HCT116 (cell line): Measurements from ENCODE around the gene CDK10.

Source experiments
- CTCF ChIP-seq, 3 experiments: fragments of 200-600 bp in 1 of 3; sonication (generic) in 1 of 3; IDR thresholded peaks in 2 of 3; conservative IDR thresholded peaks in 1 of 3; 2 replicates each; pipeline ENCODE4 v1.5.1; 2012 to 2017; ENCODE audit warnings: low read depth in 2 of 3, low read length in 2 of 3, antibody characterized with exemption in 1 of 3, borderline replicate concordance in 1 of 3, control low read depth in 1 of 3, mild to moderate bottlenecking in 1 of 3, mixed read lengths in 1 of 3, mixed run types in 1 of 3, moderate library complexity in 1 of 3; ENCODE audit not compliant: insufficient read depth in 1 of 3
- EZH2 ChIP-seq: fragments of 200-600 bp; sonication (generic); IDR thresholded peaks from 2 replicates; pipeline ENCODE4 v1.6.1; 2017; ENCODE audit warnings: antibody characterized with exemption, mixed run types
- EZH2phosphoT487 ChIP-seq: fragments of 200-600 bp; IDR thresholded peaks from 2 replicates; pipeline ENCODE4 v1.6.1; 2018; ENCODE audit warnings: antibody characterized with exemption, borderline replicate concordance
- JUND ChIP-seq: IDR thresholded peaks from 2 replicates; pipeline ENCODE4 v1.6.1; 2012
- POLR2A ChIP-seq: IDR thresholded peaks from 2 replicates; pipeline ENCODE4 v1.7.0; 2011; ENCODE audit warnings: borderline replicate concordance; ENCODE audit not compliant: insufficient read depth, insufficient read length; ENCODE audit errors: extremely low read depth
- POLR2AphosphoS5 ChIP-seq: IDR thresholded peaks from 2 replicates; pipeline ENCODE4 v1.6.1; 2011; ENCODE audit warnings: mild to moderate bottlenecking, low read depth, low read length, moderate library complexity
- SIN3A ChIP-seq: IDR thresholded peaks from 2 replicates; pipeline ENCODE4 v1.6.1; 2012; ENCODE audit warnings: low read depth
- SP1 ChIP-seq: IDR thresholded peaks from 2 replicates; pipeline ENCODE4 v1.6.1; 2012; ENCODE audit warnings: low read depth
- ZBTB33 ChIP-seq: IDR thresholded peaks from 2 replicates; pipeline ENCODE4 v1.6.1; 2011; ENCODE audit warnings: mild to moderate bottlenecking, low read length, moderate library complexity; ENCODE audit not compliant: insufficient replicate concordance; ENCODE audit errors: extremely low read depth

GRCh38 chr16:89695086-89695874 is 8.8 kb downstream of the CDK10 start:
- no peak for TF ChIP-seq CTCF (IDR thresholded peaks at IDR 0.05 in 2 of 3, conservative IDR thresholded peaks at IDR 0.05 in 1 of 3; ENCODE audit: borderline replicate concordance in 1 of 3, insufficient read depth in 1 of 3, low read depth in 2 of 3, low read length in 2 of 3)
- no peak for TF ChIP-seq SP1
- TF ChIP-seq SIN3A, result no peak
- no peak for TF ChIP-seq POLR2AphosphoS5
- no peak for TF ChIP-seq ZBTB33
- TF ChIP-seq EZH2, result no peak
- TF ChIP-seq POLR2A, result no peak
- no peak for TF ChIP-seq JUND
- TF ChIP-seq EZH2phosphoT487, result no peak
